ENCODE data around the gene PSPC1. TPM values are rescaled to one million over a fixed set of nuclear protein-coding genes. Genes with fewer than 3 reads are reported as not detected.
"Not testable (repeated sequence)": the region's sequence is repeated elsewhere in the genome, so short reads cannot be mapped to it uniquely, and the experiment has no call there.

The PSPC1 gene
- polyA plus RNA-seq: 49.5 TPM
- long read RNA-seq, donor 1, partial matches to known transcripts: 0 of 4 reads
- long read RNA-seq, donor 1, other reads (novel, unspliced or antisense): 0 of 4 reads
- long read RNA-seq, donor 2, transcript PSPC1-201 (9 exons, 2,407 nt): major isoform, 14 of 28 reads
- long read RNA-seq, donor 2, partial matches to known transcripts: 11 of 28 reads
- long read RNA-seq, donor 2, other reads (novel, unspliced or antisense): 0 of 28 reads
- long read RNA-seq, donor 3: 0 reads
- long read RNA-seq, donor 4: 0 reads
- long read RNA-seq, donor 5, partial matches to known transcripts: 0 of 5 reads
- long read RNA-seq, donor 5, other reads (novel, unspliced or antisense): 0 of 5 reads
- long read RNA-seq, donor 6, transcript PSPC1-201 (9 exons, 2,407 nt): major isoform, 7 of 15 reads
- long read RNA-seq, donor 6, partial matches to known transcripts: 0 of 15 reads
- long read RNA-seq, donor 6, other reads (novel, unspliced or antisense): 0 of 15 reads
- long read RNA-seq, donor 7, partial matches to known transcripts: 0 of 3 reads
- long read RNA-seq, donor 7, other reads (novel, unspliced or antisense): 0 of 3 reads
- long read RNA-seq, donor 8, partial matches to known transcripts: 0 of 7 reads
- long read RNA-seq, donor 8, other reads (novel, unspliced or antisense): 0 of 7 reads
- long read RNA-seq, donor 9, transcript PSPC1-201 (9 exons, 2,407 nt): major isoform, 6 of 15 reads
- long read RNA-seq, donor 9, partial matches to known transcripts: 5 of 15 reads
- long read RNA-seq, donor 9, other reads (novel, unspliced or antisense): 0 of 15 reads
- long read RNA-seq, donor 10, transcript PSPC1-201 (9 exons, 2,407 nt): major isoform, 10 of 13 reads
- long read RNA-seq, donor 10, partial matches to known transcripts: 0 of 13 reads
- long read RNA-seq, donor 10, other reads (novel, unspliced or antisense): 0 of 13 reads
- long read RNA-seq, donor 11, partial matches to known transcripts: 0 of 8 reads
- long read RNA-seq, donor 11, other reads (novel, unspliced or antisense): 0 of 8 reads

GRCh38 chr13:19782727-19783682 is at the start of gene PSPC1:
TSS of gene PSPC1 (minus strand) at chr13:19782945. CDS start at chr13:19782757, 188 bp downstream.
- not testable (repeated sequence) for H3K4me1 ChIP-seq (ENCODE audit: control insufficient read depth, insufficient read depth, low read length); H3K27me3 ChIP-seq (ENCODE audit: control insufficient read depth, insufficient read depth, low read length); H3K36me3 ChIP-seq (ENCODE audit: control insufficient read depth, insufficient read depth, low read length); H3K9me3 ChIP-seq (ENCODE audit: control insufficient read depth, low read depth, low read length)
- WGBS (ENCODE audit: insufficient coverage, low lambda C conversion rate): no CpG with 5 or more reads among the region's 50 CpGs
- Histone ChIP-seq H3K27ac (ENCODE audit: low read length) (peak within 1 kb of the TSS; percentile 87), H3K4me3 (ENCODE audit: low read length) (peak within 1 kb of the TSS; percentile 82)
- peak; percentile 94 to 97 for DNase-seq

GRCh38 chr13:19822673-19823072 is 39.9 kb upstream of the PSPC1 start:
- H3K4me1 ChIP-seq (ENCODE audit: control insufficient read depth, insufficient read depth, low read length): no peaks in the 10 kb centered on the region
- no CpG with 5 or more reads among the region's 3 CpGs for WGBS (ENCODE audit: insufficient coverage, low lambda C conversion rate)
- no peak for DNase-seq
- no peak overlapping the region for H3K4me3 ChIP-seq (ENCODE audit: low read length)
- no peaks in the 10 kb centered on the region for H3K27me3 ChIP-seq (ENCODE audit: control insufficient read depth, insufficient read depth, low read length)
- H3K27ac ChIP-seq (ENCODE audit: low read length): no peak overlapping the region
- peaks cover 26% of the 10 kb centered on the region for H3K36me3 ChIP-seq (ENCODE audit: control insufficient read depth, insufficient read depth, low read length)
- no peaks in the 10 kb centered on the region for H3K9me3 ChIP-seq (ENCODE audit: control insufficient read depth, low read depth, low read length)

GRCh38 chr13:19818223-19818842 is 35.6 kb upstream of the PSPC1 start:
- Histone ChIP-seq H3K36me3 (ENCODE audit: control insufficient read depth, insufficient read depth, low read length) (peaks cover 17% of the 10 kb centered on the region), H3K27me3 (ENCODE audit: control insufficient read depth, insufficient read depth, low read length) (no peaks in the 10 kb centered on the region), H3K4me1 (ENCODE audit: control insufficient read depth, insufficient read depth, low read length) (no peaks in the 10 kb centered on the region)

GRCh38 chr13:19817510-19818158 is 34.9 kb upstream of the PSPC1 start:
- Histone ChIP-seq H3K4me3 (ENCODE audit: low read length) (no peak overlapping the region), H3K9me3 (ENCODE audit: control insufficient read depth, low read depth, low read length) (no peaks in the 10 kb centered on the region), H3K4me1 (ENCODE audit: control insufficient read depth, insufficient read depth, low read length) (no peaks in the 10 kb centered on the region), H3K27me3 (ENCODE audit: control insufficient read depth, insufficient read depth, low read length) (no peaks in the 10 kb centered on the region), H3K36me3 (ENCODE audit: control insufficient read depth, insufficient read depth, low read length) (peaks cover 12% of the 10 kb centered on the region), H3K27ac (ENCODE audit: low read length) (no peak overlapping the region)
- WGBS (ENCODE audit: insufficient coverage, low lambda C conversion rate): no CpG with 5 or more reads among the region's 7 CpGs
- no peak for DNase-seq

More at GRCh38 chr13:19818223-19818842, 35.6 kb upstream of the PSPC1 start:
- peak; percentile 50 to 61 for DNase-seq
- WGBS (ENCODE audit: insufficient coverage, low lambda C conversion rate): 100% methylated on average over 1 of the region's 27 CpGs
- no peaks in the 10 kb centered on the region for H3K9me3 ChIP-seq (ENCODE audit: control insufficient read depth, low read depth, low read length)
- H3K27ac ChIP-seq (ENCODE audit: low read length): no peak overlapping the region
- no peak overlapping the region for H3K4me3 ChIP-seq (ENCODE audit: low read length)

GRCh38 chr13:19817106-19817505 is 34.4 kb upstream of the PSPC1 start:
- Histone ChIP-seq H3K9me3 (ENCODE audit: control insufficient read depth, low read depth, low read length) (no peaks in the 10 kb centered on the region), H3K27me3 (ENCODE audit: control insufficient read depth, insufficient read depth, low read length) (no peaks in the 10 kb centered on the region), H3K4me1 (ENCODE audit: control insufficient read depth, insufficient read depth, low read length) (no peaks in the 10 kb centered on the region), H3K27ac (ENCODE audit: low read length) (no peak overlapping the region), H3K36me3 (ENCODE audit: control insufficient read depth, insufficient read depth, low read length) (peaks cover 12% of the 10 kb centered on the region), H3K4me3 (ENCODE audit: low read length) (no peak overlapping the region)
- WGBS (ENCODE audit: insufficient coverage, low lambda C conversion rate): 88% methylated on average over 4 of the region's 10 CpGs
- DNase-seq: no peak

- WGBS (ENCODE audit: insufficient coverage, low lambda C conversion rate): no CpG with 5 or more reads among the region's 2 CpGs
- not testable (repeated sequence) for DNase-seq; H3K4me3 ChIP-seq (ENCODE audit: low read length); H3K9me3 ChIP-seq (ENCODE audit: control insufficient read depth, low read depth, low read length); H3K27me3 ChIP-seq (ENCODE audit: control insufficient read depth, insufficient read depth, low read length); H3K27ac ChIP-seq (ENCODE audit: low read length); H3K4me1 ChIP-seq (ENCODE audit: control insufficient read depth, insufficient read depth, low read length)
- H3K36me3 ChIP-seq (ENCODE audit: control insufficient read depth, insufficient read depth, low read length): peaks cover 12% of the 10 kb centered on the region
These were observed 33.1 kb upstream of the PSPC1 start for GRCh38 chr13:19815842-19816241.

- WGBS (ENCODE audit: insufficient coverage, low lambda C conversion rate): 100% methylated on average over 1 of the region's 7 CpGs
- DNase-seq: no peak
- H3K9me3 ChIP-seq (ENCODE audit: control insufficient read depth, low read depth, low read length): no peaks in the 10 kb centered on the region
- no peaks in the 10 kb centered on the region for H3K27me3 ChIP-seq (ENCODE audit: control insufficient read depth, insufficient read depth, low read length)
- H3K27ac ChIP-seq (ENCODE audit: low read length): no peak overlapping the region
- no peaks in the 10 kb centered on the region for H3K4me1 ChIP-seq (ENCODE audit: control insufficient read depth, insufficient read depth, low read length)
- no peaks in the 10 kb centered on the region for H3K36me3 ChIP-seq (ENCODE audit: control insufficient read depth, insufficient read depth, low read length)
- H3K4me3 ChIP-seq (ENCODE audit: low read length): no peak overlapping the region
These were observed 28.5 kb upstream of the PSPC1 start for GRCh38 chr13:19810996-19811881.

- Histone ChIP-seq H3K4me1 (ENCODE audit: control insufficient read depth, insufficient read depth, low read length) (no peaks in the 10 kb centered on the region), H3K9me3 (ENCODE audit: control insufficient read depth, low read depth, low read length) (no peaks in the 10 kb centered on the region), H3K4me3 (ENCODE audit: low read length) (no peak overlapping the region), H3K27ac (ENCODE audit: low read length) (no peak overlapping the region), H3K36me3 (ENCODE audit: control insufficient read depth, insufficient read depth, low read length) (no peaks in the 10 kb centered on the region), H3K27me3 (ENCODE audit: control insufficient read depth, insufficient read depth, low read length) (no peaks in the 10 kb centered on the region)
- no CpG with 5 or more reads among the region's 4 CpGs for WGBS (ENCODE audit: insufficient coverage, low lambda C conversion rate)
- no peak for DNase-seq
These were observed 27.4 kb upstream of the PSPC1 start for GRCh38 chr13:19810151-19810550.
